Lung (tissue), 16 donors: ENCODE results near the gene SRRM3. TPM values are rescaled to one million over a fixed set of nuclear protein-coding genes. Genes with fewer than 3 reads are reported as not detected.
"Not testable (repeated sequence)": the region's sequence is repeated elsewhere in the genome, so short reads cannot be mapped to it uniquely, and the experiment has no call there.

Source experiments
- ATAC-seq: fragments of 200-7000 bp; cut with Tn5 transposase; one replicate; pipeline ENCODE4 v1.9.1; 2020; ENCODE audit warnings: moderate number of reproducible peaks; ENCODE audit not compliant: insufficient read depth, low FRiP score
- DNase-seq, 3 donors: peaks; one replicate each; pipeline ENCODE4 v3.0.0-alpha.2; 2013 to 2017
- H3K27ac ChIP-seq, 2 donors: one replicate each; pipeline ENCODE4 v1.5.1; 2013; ENCODE audit warnings: mild to moderate bottlenecking in 2 of 2, moderate library complexity in 2 of 2, control low read depth in 1 of 2, inconsistent platforms in 1 of 2, low read depth in 1 of 2, low read length in 1 of 2
- H3K27me3 ChIP-seq, 3 donors: one replicate each; pipeline ENCODE4 v1.5.1; 2013; ENCODE audit warnings: low read length in 2 of 3; ENCODE audit not compliant: control insufficient read depth in 3 of 3, insufficient read depth in 3 of 3
- H3K36me3 ChIP-seq, 4 donors: one replicate each; pipeline ENCODE4 v1.5.1; 2013; ENCODE audit warnings: low read length in 4 of 4, mild to moderate bottlenecking in 1 of 4, moderate library complexity in 1 of 4; ENCODE audit not compliant: control insufficient read depth in 4 of 4, insufficient read depth in 4 of 4
- H3K4me1 ChIP-seq, 5 donors: one replicate each; pipeline ENCODE4 v1.5.1; 2013; ENCODE audit warnings: low read length in 5 of 5, mild to moderate bottlenecking in 2 of 5, moderate library complexity in 1 of 5; ENCODE audit not compliant: control insufficient read depth in 5 of 5, insufficient read depth in 5 of 5
- H3K4me3 ChIP-seq: one replicate; pipeline ENCODE4 v1.5.1; 2013; ENCODE audit warnings: mild to moderate bottlenecking, control low read depth, moderate library complexity
- H3K9ac ChIP-seq, 2 donors: one replicate each; pipeline ENCODE4 v1.5.1; 2013; ENCODE audit warnings: low read length in 2 of 2, control low read depth in 1 of 2; ENCODE audit not compliant: insufficient read depth in 1 of 2
- H3K9me3 ChIP-seq, 4 donors: one replicate each; pipeline ENCODE4 v1.5.1; 2013; ENCODE audit warnings: low read length in 3 of 4, mild to moderate bottlenecking in 1 of 4, moderate library complexity in 1 of 4; ENCODE audit not compliant: control insufficient read depth in 4 of 4, insufficient read depth in 3 of 4
- CTCF ChIP-seq: IDR thresholded peaks from 2 replicates; pipeline ENCODE4 v1.5.1; 2012; ENCODE audit warnings: mild to moderate bottlenecking; ENCODE audit errors: control extremely low read depth, extremely low read depth
- WGBS, 2 donors: extraction: QIAGEN DNeasy Blood & Tissue Kit; methylation state at CpG; one replicate each; pipeline ENCODE4 v1.1.7; 2013; 5-methylcytosine and 5-hydroxymethylcytosine counted together
- long read RNA-seq, 5 donors: transcript quantifications; one replicate each; lab custom pipeline, GENCODE V29; 2026
- polyA plus RNA-seq, 2 donors: library from polyadenylated mRNA; stranded (reverse); fragments of 200-250 nt; gene quantifications; one replicate each; pipeline ENCODE4 v1.2.1, GENCODE V29; 2013
- total RNA-seq, 2 donors: library from RNA; depleted of rRNA in 1 of 2; stranded (reverse); fragments of >200 nt in 1 of 2; gene quantifications; one replicate each; pipeline ENCODE4 v1.2.1, GENCODE V29; 2014 to 2021
- donor health status: control.
- donor health status: control.
- donor health status: Bipolar disorder and iron deficiency.
- donor health status: healthy.
- donor health status: DM: yes; HTN: yes; CAD: no.

SRRM3 gene
- total RNA-seq (under 1 TPM; 0.14 to 0.83 TPM), polyA plus RNA-seq (under 1 TPM; 0.56 to 0.71 TPM)
- long read RNA-seq, donor 1, result 0 reads
- long read RNA-seq, donor 2, result 0 reads
- long read RNA-seq, donor 3, result 0 reads
- long read RNA-seq, donor 4, result 0 reads
- long read RNA-seq, donor 5, result 0 reads

- peak; percentile 68 to 83 (median 82) for DNase-seq
- Histone ChIP-seq H3K4me3 (no peak within 1 kb of the TSS), H3K9ac (no peak within 1 kb of the TSS), H3K4me1 (peaks cover 0 to 2% (median 0%) of the 10 kb centered on the region in 5 donors), H3K27ac (no peak within 1 kb of the TSS), H3K27me3 (peaks cover 0 to 2% (median 0%) of the 10 kb centered on the region in 3 donors), H3K36me3 (no peaks in the 10 kb centered on the region), H3K9me3 (peaks cover 0 to 10% (median 0%) of the 10 kb centered on the region in 4 donors)
- peak; percentile 94 for ATAC-seq
- peak; percentile 80 for TF ChIP-seq CTCF
- 2 to 3% methylated on average over 35 to 56 of the region's 57 CpGs for WGBS, 2 donors
These were observed at the start of gene SRRM3 for GRCh38 chr7:76201732-76202665. Gene SRRM3 (plus strand): TSS chr7:76201896. CDS start chr7:76235067, 33,171 bp downstream.

DNA sequence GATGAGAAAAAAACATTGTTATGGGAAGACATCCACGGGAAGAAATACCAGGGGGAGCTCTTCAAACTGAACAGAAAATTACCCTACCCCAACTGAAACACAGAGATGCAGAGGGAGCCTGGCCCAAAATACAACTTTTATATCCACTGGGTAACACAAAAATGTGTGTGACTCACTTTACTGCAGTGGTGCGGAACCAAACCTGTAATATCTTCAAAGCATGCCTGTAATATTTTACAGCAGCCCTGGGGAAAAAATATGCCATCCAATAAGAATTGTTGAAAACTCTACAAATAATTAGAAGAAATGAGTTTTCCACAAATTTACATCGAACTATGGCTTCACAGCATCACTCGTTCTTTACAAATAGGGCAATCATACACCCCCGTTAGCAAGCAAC is 49.8 kb upstream of the SRRM3 start:
- Histone ChIP-seq H3K27me3 (peaks cover 0 to 16% (median 6%) of the 10 kb centered on the region in 3 donors), H3K9ac (no peak overlapping the region), H3K4me3 (no peak overlapping the region), H3K36me3 (no peaks in the 10 kb centered on the region), H3K4me1 (no peaks in the 10 kb centered on the region), H3K27ac (no peak overlapping the region), H3K9me3 (no peaks in the 10 kb centered on the region)
- ATAC-seq (no peak), DNase-seq (no peak)
- WGBS, 2 donors, result 85 to 94% methylated on average over 5 of the region's 5 CpGs
- TF ChIP-seq CTCF, result no peak

- H3K4me3 ChIP-seq, H3K9me3 ChIP-seq, ATAC-seq, H3K9ac ChIP-seq, H3K36me3 ChIP-seq, H3K4me1 ChIP-seq, DNase-seq, H3K27ac ChIP-seq: not testable (repeated sequence)
- peaks cover 0 to 16% (median 6%) of the 10 kb centered on the region in 3 donors for H3K27me3 ChIP-seq
- 65 to 76% methylated on average over 5 of the region's 5 CpGs for WGBS, 2 donors
These were observed 48.0 kb upstream of the SRRM3 start for GRCh38 chr7:76153571-76154230.

GRCh38 chr7:76155938-76156337 is 45.8 kb upstream of the SRRM3 start:
- ATAC-seq (peak; percentile 19), DNase-seq (peak; percentile 39 to 53 (median 43))
- Histone ChIP-seq H3K9me3 (no peaks in the 10 kb centered on the region), H3K27ac (no peak overlapping the region), H3K9ac (no peak overlapping the region), H3K36me3 (no peaks in the 10 kb centered on the region), H3K27me3 (peaks cover 0 to 5% (median 2%) of the 10 kb centered on the region in 3 donors), H3K4me1 (no peaks in the 10 kb centered on the region), H3K4me3 (no peak overlapping the region)
- 35 to 56% methylated on average over 6 of the region's 6 CpGs for WGBS, 2 donors
- no peak for TF ChIP-seq CTCF

GRCh38 chr7:76156992-76157685 is 44.6 kb upstream of the SRRM3 start:
- H3K27me3 ChIP-seq, H3K27ac ChIP-seq, ATAC-seq, H3K9ac ChIP-seq, H3K36me3 ChIP-seq, H3K9me3 ChIP-seq, DNase-seq, H3K4me3 ChIP-seq, H3K4me1 ChIP-seq: not testable (repeated sequence)
- WGBS, 2 donors, result 83 to 84% methylated on average over 2 of the region's 2 CpGs
